AG09309 (cell line): ENCODE measurements around the gene CDH4.

ENCODE experiments used
- DNase-seq: peaks from one replicate; pipeline ENCODE4 v3.0.0-alpha.2; 2010; ENCODE audit warnings: low read depth
- H3K4me3 ChIP-seq: 2 replicates; pipeline ENCODE4 v1.5.1; 2011; ENCODE audit warnings: mild to moderate bottlenecking, low read depth, low read length, moderate library complexity; ENCODE audit not compliant: control insufficient read depth
- TF ChIP-seq, protein P1 (sequence below): IDR thresholded peaks from 2 replicates; pipeline ENCODE4 v1.5.1; 2011; ENCODE audit warnings: mild to moderate bottlenecking, low read depth, low read length, inconsistent platforms; ENCODE audit not compliant: insufficient read depth, control insufficient read depth; ENCODE audit errors: missing control alignments

The CDH4 gene

DNA sequence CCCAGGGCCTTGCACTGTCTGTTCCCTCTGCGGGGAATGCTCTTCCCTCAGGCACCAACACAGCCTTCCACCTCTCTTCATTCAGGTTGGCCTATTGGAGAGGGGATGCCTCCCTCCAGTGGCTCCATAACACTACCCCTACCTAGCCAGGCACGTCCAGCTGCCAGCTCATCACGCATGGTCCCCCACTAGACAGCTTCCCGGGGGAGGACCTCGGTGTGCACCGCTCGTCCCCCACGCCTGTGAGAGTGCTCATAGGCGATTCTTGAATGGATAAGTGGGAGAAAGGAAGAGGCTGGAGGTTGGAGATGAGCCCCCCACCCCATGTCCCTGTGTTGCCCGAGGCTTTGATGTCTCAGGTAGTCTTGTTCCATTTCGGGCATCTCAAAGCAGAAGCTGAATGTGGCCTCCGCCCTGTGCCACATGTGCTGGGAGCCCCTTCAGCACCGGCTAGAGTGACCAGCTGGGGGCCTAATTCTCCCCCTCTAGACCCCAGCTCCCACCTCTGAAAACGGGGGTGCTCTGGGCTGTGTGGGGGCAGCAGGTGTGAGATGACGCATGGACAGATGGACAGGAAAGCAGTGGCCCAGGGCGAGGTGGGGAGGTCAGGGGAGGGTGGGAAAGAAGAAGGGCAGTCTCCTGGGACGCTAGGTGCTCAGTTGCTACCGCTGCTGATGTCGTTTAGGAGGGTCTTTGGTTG lies 480.6 kb downstream of the CDH4 start:
- H3K4me3 ChIP-seq, result no peak overlapping the region
- no peak for DNase-seq
- TF ChIP-seq, protein P1, sequence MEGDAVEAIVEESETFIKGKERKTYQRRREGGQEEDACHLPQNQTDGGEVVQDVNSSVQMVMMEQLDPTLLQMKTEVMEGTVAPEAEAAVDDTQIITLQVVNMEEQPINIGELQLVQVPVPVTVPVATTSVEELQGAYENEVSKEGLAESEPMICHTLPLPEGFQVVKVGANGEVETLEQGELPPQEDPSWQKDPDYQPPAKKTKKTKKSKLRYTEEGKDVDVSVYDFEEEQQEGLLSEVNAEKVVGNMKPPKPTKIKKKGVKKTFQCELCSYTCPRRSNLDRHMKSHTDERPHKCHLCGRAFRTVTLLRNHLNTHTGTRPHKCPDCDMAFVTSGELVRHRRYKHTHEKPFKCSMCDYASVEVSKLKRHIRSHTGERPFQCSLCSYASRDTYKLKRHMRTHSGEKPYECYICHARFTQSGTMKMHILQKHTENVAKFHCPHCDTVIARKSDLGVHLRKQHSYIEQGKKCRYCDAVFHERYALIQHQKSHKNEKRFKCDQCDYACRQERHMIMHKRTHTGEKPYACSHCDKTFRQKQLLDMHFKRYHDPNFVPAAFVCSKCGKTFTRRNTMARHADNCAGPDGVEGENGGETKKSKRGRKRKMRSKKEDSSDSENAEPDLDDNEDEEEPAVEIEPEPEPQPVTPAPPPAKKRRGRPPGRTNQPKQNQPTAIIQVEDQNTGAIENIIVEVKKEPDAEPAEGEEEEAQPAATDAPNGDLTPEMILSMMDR, result no peak

DNA sequence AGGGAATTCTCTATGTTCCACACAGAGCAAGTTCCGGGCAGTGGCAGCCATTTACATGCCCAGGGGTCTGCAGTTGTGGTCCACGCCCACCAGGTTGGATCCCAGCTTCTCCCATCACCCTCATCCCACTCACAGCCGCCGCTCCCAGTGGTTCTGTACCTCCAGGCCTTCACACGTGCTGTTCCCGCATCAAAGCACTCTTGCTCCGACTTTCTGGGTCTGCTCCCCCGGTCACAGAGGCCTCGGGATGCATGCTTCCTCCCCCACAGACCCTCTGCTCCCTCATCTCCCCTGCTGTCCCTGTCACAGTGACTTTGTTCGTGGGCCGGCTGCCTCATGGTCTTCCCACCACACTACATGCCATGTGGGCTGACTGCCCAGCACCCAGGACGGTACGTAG lies 481.2 kb downstream of the CDH4 start:
- no peak for DNase-seq
- H3K4me3 ChIP-seq, result no peak overlapping the region
- TF ChIP-seq, protein P1, result no peak

DNA sequence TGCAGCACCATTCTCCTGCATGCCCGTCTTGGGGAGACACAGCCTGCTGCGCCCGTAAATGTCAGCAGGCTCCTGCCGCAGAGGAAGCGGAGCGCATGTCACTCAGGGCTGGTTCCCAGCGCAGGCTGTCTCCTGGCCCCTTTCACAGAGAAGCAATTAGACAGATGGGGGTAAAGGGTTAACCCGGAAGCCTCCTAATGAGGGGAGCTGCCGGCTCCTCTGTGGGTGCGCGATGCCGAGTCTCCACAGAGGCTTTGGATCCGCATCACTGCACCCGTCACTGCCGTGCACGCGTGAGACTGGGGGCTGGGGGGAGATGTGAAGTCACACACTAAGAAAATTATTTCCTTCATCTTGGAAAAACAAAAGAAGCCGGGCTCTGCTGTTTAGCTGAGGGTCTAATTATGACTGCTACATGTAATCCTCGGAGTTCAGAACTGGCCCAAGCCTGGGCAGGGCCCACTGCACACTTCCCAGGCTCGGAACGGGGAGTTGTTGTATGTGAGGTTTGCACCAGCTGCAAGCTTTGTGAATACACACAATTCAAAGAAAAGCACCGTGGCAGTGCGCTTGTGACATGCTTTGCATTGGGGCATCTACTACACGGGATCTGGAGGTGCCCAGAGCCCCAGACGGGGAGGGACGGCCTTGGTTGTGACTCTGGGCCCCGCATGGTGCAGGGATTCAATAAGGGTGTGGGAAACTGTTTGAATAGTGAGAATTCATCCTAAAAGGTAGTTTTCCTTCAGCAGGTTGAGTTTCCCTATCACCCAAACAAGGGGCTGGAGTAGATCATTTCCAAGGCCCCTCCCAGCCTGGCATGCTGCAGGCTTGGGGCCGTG lies 482.1 kb downstream of the CDH4 start:
- DNase-seq, result no peak
- TF ChIP-seq, protein P1, result no peak
- H3K4me3 ChIP-seq, result no peak overlapping the region

DNA sequence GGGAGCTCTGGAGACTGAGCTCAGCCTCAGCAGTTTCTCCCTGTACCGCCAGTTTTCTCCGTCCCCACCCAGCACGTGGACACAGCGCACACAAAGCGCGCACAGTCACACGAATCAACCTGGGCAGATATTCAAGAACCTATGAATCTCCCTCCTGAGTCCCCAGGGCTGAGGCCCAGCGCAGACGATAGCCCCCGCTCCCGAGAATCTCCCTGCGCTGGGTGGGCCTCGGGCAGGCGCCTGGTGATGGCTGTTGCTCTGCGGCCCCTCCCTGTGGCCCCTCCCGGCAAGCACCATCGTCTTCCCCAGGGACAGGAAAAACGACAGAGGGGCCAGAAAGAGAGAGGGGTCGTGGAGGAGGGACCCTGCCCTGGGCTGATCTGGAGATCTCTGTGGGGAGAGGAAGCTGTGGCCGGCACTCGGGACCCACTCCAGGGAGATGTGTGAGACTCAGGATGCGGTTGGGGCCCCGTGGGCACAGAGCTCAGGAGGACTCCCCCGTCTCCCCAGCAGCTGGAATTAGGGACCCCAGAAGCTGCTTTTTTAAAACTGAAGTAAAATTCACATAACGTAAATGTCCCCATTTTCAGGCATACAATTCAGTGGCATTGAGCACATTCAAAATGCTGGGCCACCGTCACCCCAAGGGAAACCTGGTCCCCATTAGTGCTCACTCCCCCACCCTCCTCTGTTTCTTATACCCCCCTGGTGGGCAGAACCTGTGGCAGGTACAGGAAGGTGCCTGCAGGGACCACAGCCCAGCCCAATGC lies 482.9 kb downstream of the CDH4 start:
- TF ChIP-seq, protein P1, result no peak
- DNase-seq, result no peak
- H3K4me3 ChIP-seq, result no peak overlapping the region

DNA sequence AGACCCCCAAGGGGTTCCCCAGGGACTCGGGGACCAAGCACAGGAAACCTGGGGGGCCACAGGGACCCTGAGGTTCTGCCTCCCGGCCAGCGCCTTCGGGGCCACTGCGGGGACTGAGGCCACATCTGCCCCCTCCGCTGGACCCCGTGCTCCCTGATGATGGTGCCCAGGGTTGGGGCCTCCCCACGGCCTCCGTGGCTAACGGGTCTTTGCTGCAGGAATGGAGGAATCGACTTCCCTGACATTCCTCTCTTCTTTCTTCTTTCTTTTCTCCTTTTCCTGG lies 483.4 kb downstream of the CDH4 start:
- TF ChIP-seq, protein P1, result no peak
- DNase-seq, result no peak
- no peak overlapping the region for H3K4me3 ChIP-seq

DNA sequence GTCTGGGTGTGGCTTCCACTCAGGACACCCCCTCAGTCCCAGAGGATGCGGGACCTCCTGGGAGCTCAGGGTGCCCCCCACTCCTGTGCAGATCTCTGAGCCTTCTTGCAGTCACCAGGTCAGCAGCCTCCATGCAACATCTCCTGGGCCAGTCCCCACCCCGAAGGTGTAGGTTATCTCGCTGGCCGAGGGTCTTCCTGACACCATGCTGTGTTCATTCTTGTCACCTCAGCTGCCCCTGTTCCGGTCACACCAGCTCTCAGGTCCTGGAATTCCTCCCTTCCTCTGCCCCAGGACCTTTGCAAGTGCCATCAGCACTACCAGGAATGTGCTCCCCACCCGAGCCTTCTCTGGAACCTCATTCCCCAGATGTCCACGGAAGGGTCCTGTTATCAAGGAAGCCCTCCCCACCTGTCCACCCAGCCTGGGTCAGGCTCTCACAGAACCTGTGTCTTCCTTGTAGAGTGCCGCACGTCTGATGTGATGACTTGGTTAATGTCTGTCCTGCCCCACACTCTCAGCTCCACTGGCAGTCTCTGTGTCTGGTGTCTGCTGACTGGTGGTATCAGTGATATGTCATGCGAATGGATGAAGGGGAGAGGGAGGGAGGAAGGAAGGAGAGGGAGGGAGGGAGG lies 484.1 kb downstream of the CDH4 start:
- H3K4me3 ChIP-seq, result no peak overlapping the region
- DNase-seq, result no peak
- TF ChIP-seq, protein P1, result no peak
